ENCODE results near the gene C4BPA.

DNA sequence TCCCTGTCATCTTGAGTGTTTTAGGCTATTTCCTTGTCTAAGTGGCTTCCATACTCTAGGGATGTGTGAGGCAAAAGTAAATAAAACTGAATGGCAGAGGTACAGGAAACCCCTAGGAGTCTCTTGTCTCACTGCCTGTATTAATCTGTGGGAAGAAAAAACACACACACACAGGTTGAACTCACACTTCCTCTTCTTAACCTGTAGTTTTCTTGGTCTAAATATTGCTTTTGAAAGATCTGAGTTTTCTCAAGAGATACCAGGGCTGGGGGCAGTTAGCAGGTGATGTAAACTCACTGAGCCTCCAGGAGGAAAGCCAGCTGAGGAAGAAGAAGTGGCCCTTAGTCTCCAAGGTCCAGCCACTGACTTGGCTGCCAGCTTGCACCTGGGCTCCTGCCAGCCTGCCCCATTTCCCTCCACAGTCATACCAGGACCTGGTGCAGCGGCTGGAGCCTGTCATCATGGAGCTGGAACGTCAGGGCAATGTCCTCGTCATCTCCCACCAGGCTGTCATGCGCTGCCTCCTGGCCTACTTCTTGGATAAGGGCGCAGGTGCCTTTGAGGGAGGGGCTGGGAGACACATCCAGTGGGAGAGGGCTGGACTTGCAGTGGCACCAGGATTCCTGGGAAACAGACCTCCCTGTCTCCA is 34.1 kb upstream of the C4BPA start:
- TF ChIP-seq POLR2AphosphoS5 (IDR thresholded peaks at IDR 0.05) (no peak), POLR2A (IDR thresholded peaks at IDR 0.05) (no peak)
- TF ChIP-seq, protein P1, sequence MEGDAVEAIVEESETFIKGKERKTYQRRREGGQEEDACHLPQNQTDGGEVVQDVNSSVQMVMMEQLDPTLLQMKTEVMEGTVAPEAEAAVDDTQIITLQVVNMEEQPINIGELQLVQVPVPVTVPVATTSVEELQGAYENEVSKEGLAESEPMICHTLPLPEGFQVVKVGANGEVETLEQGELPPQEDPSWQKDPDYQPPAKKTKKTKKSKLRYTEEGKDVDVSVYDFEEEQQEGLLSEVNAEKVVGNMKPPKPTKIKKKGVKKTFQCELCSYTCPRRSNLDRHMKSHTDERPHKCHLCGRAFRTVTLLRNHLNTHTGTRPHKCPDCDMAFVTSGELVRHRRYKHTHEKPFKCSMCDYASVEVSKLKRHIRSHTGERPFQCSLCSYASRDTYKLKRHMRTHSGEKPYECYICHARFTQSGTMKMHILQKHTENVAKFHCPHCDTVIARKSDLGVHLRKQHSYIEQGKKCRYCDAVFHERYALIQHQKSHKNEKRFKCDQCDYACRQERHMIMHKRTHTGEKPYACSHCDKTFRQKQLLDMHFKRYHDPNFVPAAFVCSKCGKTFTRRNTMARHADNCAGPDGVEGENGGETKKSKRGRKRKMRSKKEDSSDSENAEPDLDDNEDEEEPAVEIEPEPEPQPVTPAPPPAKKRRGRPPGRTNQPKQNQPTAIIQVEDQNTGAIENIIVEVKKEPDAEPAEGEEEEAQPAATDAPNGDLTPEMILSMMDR (IDR thresholded peaks at IDR 0.05): no peak
